K562 (cell line): ENCODE data around the gene NEDD8. TPM values are rescaled to one million over a fixed set of nuclear protein-coding genes. Genes with fewer than 3 reads are reported as not detected.

Experiments
- ATAC-seq: fragments of 200-7000 bp; cut with Tn5 transposase; 3 replicates; pipeline ENCODE4 v1.9.1; 2020; ENCODE audit warnings: moderate library complexity
- BruUV-seq: library from RNA; stranded (reverse); fragments of 400-500 nt; replicated peaks from 2 replicates; lab custom pipeline; 2021; lab: Mats Ljungman, UMichigan
- CTCF ChIA-PET: fragments of 300-600 bp; formaldehyde crosslinking; extraction: SDS; loops from one replicate; lab custom pipeline; 2021; ENCODE audit warnings: low intra/inter-chr PET ratio; lab: Yijun Ruan, JAX
- POLR2A ChIA-PET: fragments of 300-600, 350-650 bp; sonication (Branson Sonifier 250); formaldehyde crosslinking; extraction: SDS; loops from one replicate; lab custom pipeline; 2021; ENCODE audit warnings: antibody characterized with exemption, inconsistent platforms; lab: Yijun Ruan, JAX
- DNase-seq, 4 experiments: peaks; one replicate each; pipeline versions ENCODE4 v3.0.0 to v3.0.0-alpha.2; 2011 to 2018; ENCODE audit warnings: low spot score in 3 of 4, mixed read lengths in 3 of 4; ENCODE audit errors: extremely low read depth in 1 of 4
- FAIRE-seq: peaks from 2 replicates; lab custom pipeline; 2011; peaks lifted over from hg19 to GRCh38; lab: Jason Lieb, UNC
- H2AFZ ChIP-seq: 2 replicates; pipeline ENCODE4 v1.6.0; 2011; ENCODE audit warnings: low read depth, low read length, control low read depth, inconsistent platforms
- H3K27ac ChIP-seq: fragments of 200-600 bp; 3 replicates; pipeline ENCODE4 v1.8.0; 2011; ENCODE audit warnings: low read depth, mild to moderate bottlenecking, control low read depth, inconsistent platforms, low read length, moderate library complexity, mixed read lengths; ENCODE audit errors: extremely low read depth
- H3K27me3 ChIP-seq, 2 experiments: fragments of 300-600 bp in 1 of 2; 2 replicates in 1 of 2; 3 replicates in 1 of 2; pipeline versions ENCODE4 v1.6.0 to v1.8.0; 2011; ENCODE audit warnings: inconsistent platforms in 2 of 2, low read length in 2 of 2, mild to moderate bottlenecking in 1 of 2, mixed read lengths in 1 of 2, moderate library complexity in 1 of 2; ENCODE audit not compliant: control insufficient read depth in 2 of 2, insufficient read depth in 2 of 2
- H3K36me3 ChIP-seq: fragments of 300-600 bp; 3 replicates; pipeline ENCODE4 v1.8.0; 2011; ENCODE audit warnings: mild to moderate bottlenecking, low read length, inconsistent platforms; ENCODE audit not compliant: control insufficient read depth, insufficient read depth
- H3K4me1 ChIP-seq, 2 experiments: fragments of 200-600 bp in 1 of 2; replicated peaks in 1 of 2; 2 replicates in 1 of 2; 3 replicates in 1 of 2; pipeline versions ENCODE4 v1.5.1 to v1.8.0; 2011; ENCODE audit warnings: inconsistent platforms in 2 of 2, low read length in 2 of 2, mild to moderate bottlenecking in 1 of 2, mixed read lengths in 1 of 2, moderate library complexity in 1 of 2; ENCODE audit not compliant: control insufficient read depth in 2 of 2, insufficient read depth in 2 of 2
- H3K4me2 ChIP-seq: 2 replicates; pipeline ENCODE4 v1.6.1; 2011; ENCODE audit warnings: low read length, control low read depth, inconsistent platforms, mixed read lengths; ENCODE audit not compliant: insufficient read depth
- H3K4me3 ChIP-seq: fragments of 200-600 bp; sonication (generic), shearing (Covaris generic); 2 replicates; pipeline ENCODE4 v1.5.1; 2016; ENCODE audit warnings: control low read depth, inconsistent platforms
- H3K79me2 ChIP-seq: fragments of 200-600 bp; 3 replicates; pipeline ENCODE4 v1.8.0; 2011; ENCODE audit warnings: low read length, inconsistent platforms; ENCODE audit not compliant: control insufficient read depth, insufficient read depth
- H3K9ac ChIP-seq, 2 experiments: 2 replicates each; pipeline versions ENCODE4 v1.6.0 to v1.6.1; 2011; ENCODE audit warnings: low read depth in 2 of 2, low read length in 2 of 2, control low read depth in 1 of 2, inconsistent platforms in 1 of 2, mild to moderate bottlenecking in 1 of 2, mixed read lengths in 1 of 2; ENCODE audit not compliant: insufficient read depth in 1 of 2
- H3K9me1 ChIP-seq: one replicate; pipeline ENCODE4 v1.6.0; 2011; ENCODE audit warnings: inconsistent platforms, mild to moderate bottlenecking, low read length, moderate library complexity; ENCODE audit not compliant: control insufficient read depth, insufficient read depth
- H3K9me3 ChIP-seq: replicated peaks from 2 replicates; pipeline ENCODE4 v1.5.1; 2011; ENCODE audit warnings: low read depth, low read length, inconsistent platforms; ENCODE audit not compliant: control insufficient read depth, insufficient read depth
- H4K20me1 ChIP-seq: replicated peaks from 2 replicates; pipeline ENCODE4 v1.6.1; 2011; ENCODE audit warnings: low read length, inconsistent platforms, mixed read lengths; ENCODE audit not compliant: control insufficient read depth, insufficient read depth
- ARID3B ChIP-seq: fragments of 250-450 bp; sonication (Bioruptor Pico); IDR thresholded peaks from 2 replicates; pipeline ENCODE4 v1.4.0; 2020; ENCODE audit warnings: borderline replicate concordance
- FOXP4 ChIP-seq: sonication (generic); formaldehyde crosslinking; IDR thresholded peaks from 2 replicates; pipeline ENCODE4 v1.8.0; 2022; ENCODE audit warnings: mild to moderate bottlenecking, missing genetic modification reagents, borderline replicate concordance
- KAT7 ChIP-seq: sonication (generic); formaldehyde crosslinking; IDR thresholded peaks from 2 replicates; pipeline ENCODE4 v1.8.0; 2022; ENCODE audit warnings: missing genetic modification reagents, mild to moderate bottlenecking, borderline replicate concordance
- KLF10 ChIP-seq: fragments of 250-450 bp; sonication (Bioruptor Pico); IDR thresholded peaks from 2 replicates; pipeline ENCODE4 v1.6.1; 2021; ENCODE audit warnings: matching md5 sums
- POU5F1 ChIP-seq: fragments of 150-350 bp; IDR thresholded peaks from 2 replicates; pipeline ENCODE4 v1.6.1; 2014; ENCODE audit warnings: borderline replicate concordance, low read length, low read depth, mild to moderate bottlenecking; ENCODE audit not compliant: partially characterized antibody
- PREB ChIP-seq: sonication (generic); formaldehyde crosslinking; IDR thresholded peaks from 2 replicates; pipeline ENCODE4 v1.8.1; 2023; ENCODE audit warnings: mild to moderate bottlenecking, missing genetic modification reagents
- SIX5 ChIP-seq, 2 experiments: IDR thresholded peaks; 2 replicates each; pipeline ENCODE4 v1.6.1; 2011; ENCODE audit warnings: low read length in 2 of 2, borderline replicate concordance in 1 of 2, low read depth in 1 of 2, mild to moderate bottlenecking in 1 of 2, moderate library complexity in 1 of 2; ENCODE audit not compliant: insufficient read depth in 1 of 2
- SMARCA4 ChIP-seq: fragments of 450-650 bp; IDR thresholded peaks from 2 replicates; pipeline ENCODE4 v1.6.1; 2016
- SREBF2 ChIP-seq: sonication (generic); formaldehyde crosslinking; IDR thresholded peaks from 2 replicates; pipeline ENCODE4 v1.4.0; 2020; ENCODE audit warnings: mild to moderate bottlenecking, missing genetic modification reagents
- STAT5A ChIP-seq: IDR thresholded peaks from 2 replicates; pipeline ENCODE4 v1.6.1; 2012; ENCODE audit warnings: low read length, inconsistent platforms, borderline replicate concordance
- ZNF282 ChIP-seq: sonication (generic); formaldehyde crosslinking; IDR thresholded peaks from 2 replicates; pipeline ENCODE4 v1.8.1; 2023; ENCODE audit warnings: missing genetic modification reagents
- ZNF639 ChIP-seq, 2 experiments: fragments of 200-800 bp in 1 of 2; sonication (Bioruptor generic) in 1 of 2; sonication (generic) in 1 of 2; formaldehyde crosslinking in 1 of 2; IDR thresholded peaks in 1 of 2; conservative IDR thresholded peaks in 1 of 2; 2 replicates each; pipeline versions ENCODE4 v1.5.0 to v1.6.1; 2016 to 2020; ENCODE audit warnings: missing compliant biosample characterization in 1 of 2, missing genetic modification characterization in 1 of 2, missing genetic modification reagents in 1 of 2
- WGBS: fragments of 100-300 bp; shearing (Covaris generic); methylation state at CpG from one replicate; pipeline ENCODE4 v1.1.6; 2016; ENCODE audit warnings: low coverage, mixed read lengths; ENCODE audit not compliant: insufficient coverage; ENCODE audit errors: missing lambda C conversion rate; 5-methylcytosine and 5-hydroxymethylcytosine counted together
- in situ Hi-C: fragments of 300-500 bp; cut with MboI; formaldehyde crosslinking; loops from 4 replicates; pipeline ENCODE4 v1.15.0; 2018; ENCODE audit warnings: inconsistent platforms, mixed read lengths
- intact Hi-C: fragments of 100-400 bp; cut with micrococcal nuclease; formaldehyde crosslinking; loops from 2 replicates; pipeline ENCODE4 v1.14.2; 2022
- polyA plus RNA-seq, 8 experiments: library from polyadenylated mRNA; depleted of rRNA in 4 of 8; stranded (reverse) in 5 of 8; unstranded in 3 of 8; fragments of >200 nt; fragmentation: Nextera tagmentation in 2 of 8; fragmentation: Illumina TruSeq in 1 of 8; extraction: Ambion mirVana in 2 of 8; extraction: Trizol in 1 of 8; gene quantifications; 2 replicates each; pipeline versions ENCODE4 v1.2.1 to v1.2.3, GENCODE V29; 2011 to 2014; ENCODE audit warnings: inconsistent platforms in 1 of 8, missing spikeins in 1 of 8
- total RNA-seq, 7 experiments: library from RNA; depleted of rRNA in 6 of 7; stranded (reverse); fragments of >200 nt in 6 of 7; fragmentation: Illumina TruSeq in 2 of 7; extraction: Trizol in 2 of 7; gene quantifications; 2 replicates each; pipeline versions ENCODE4 v1.2.1 to v1.2.3, GENCODE V29; 2011 to 2021; ENCODE audit warnings: low replicate concordance in 1 of 7

Gene NEDD8
- total and polyA plus RNA-seq, 9 of the 15 experiments (the other 6 are each of a cell fraction or from before 2014, with no cell fraction given): 142 to 691 (median 260) TPM

GRCh38 chr14:24233538-24233866 is 1.3 kb upstream of the NEDD8 start (continued):
- no peak for TF ChIP-seq ZNF639 (CRISPR knock-in tag; conservative IDR thresholded peaks at IDR 0.05 in 1 of 2, IDR thresholded peaks at IDR 0.05 in 1 of 2)

- FAIRE-seq: peak; percentile 86
- Histone ChIP-seq H3K27ac (peak within 1 kb of the TSS; percentile 89), H3K27me3 (no peaks in the 10 kb centered on the region), H3K9ac (peak within 1 kb of the TSS; percentile 72 to 94), H4K20me1 (no peaks in the 10 kb centered on the region), H3K4me1 (peaks cover 6 to 15% of the 10 kb centered on the region in 2 experiments), H3K79me2 (peaks cover 39% of the 10 kb centered on the region), H2AFZ (peak within 1 kb of the TSS; percentile 99), H3K4me3 (peak within 1 kb of the TSS; percentile 54), H3K36me3 (peaks cover 40% of the 10 kb centered on the region), H3K9me3 (no peaks in the 10 kb centered on the region), H3K9me1 (no peaks in the 10 kb centered on the region), H3K4me2 (peak within 1 kb of the TSS; percentile 98)
- intact Hi-C loops: loop anchor here (2.0 kb wide), 1 partner anchor 16 kb away; the partner anchor contains the start of gene MDP1
- CTCF ChIA-PET: no interaction called here
- in situ Hi-C loops: no loop called here
- peak; percentile 76 for ATAC-seq
- DNase-seq: peak; percentile 41 to 71 (median 54)
- BruUV-seq: TSS peak; percentile 63
- POLR2A ChIA-PET: interaction anchor here (0.7 kb wide), 1 partner anchor 85 kb away, joined by 3 read pairs; no protein-coding TSS in a partner anchor
- 2% methylated on average over 38 of the region's 38 CpGs for WGBS
- no peak for TF ChIP-seq SMARCA4
- TF ChIP-seq ZNF282 (CRISPR knock-in tag): no peak
- no peak for TF ChIP-seq ARID3B (CRISPR knock-in tag)
- TF ChIP-seq KLF10 (CRISPR knock-in tag): no peak
- no peak for TF ChIP-seq POU5F1
- TF ChIP-seq SIX5 (IDR thresholded peaks at IDR 0.05; ENCODE audit: borderline replicate concordance in 1 of 2, insufficient read depth in 1 of 2, low read depth in 1 of 2, low read length in 2 of 2): no peak
- peak; percentile 62; the same call in 1 of the 2 replicates for TF ChIP-seq KAT7 (CRISPR knock-in tag)
- TF ChIP-seq FOXP4 (CRISPR knock-in tag): no peak
- TF ChIP-seq SREBF2 (CRISPR knock-in tag): no peak
- TF ChIP-seq PREB (CRISPR knock-in tag): no peak
- TF ChIP-seq STAT5A: no peak
Measured at GRCh38 chr14:24232645-24233537, 724 bp upstream of the NEDD8 start, which contains the start of gene GMPR2. Gene GMPR2, plus strand, starts transcription at chr14:24232929. Its CDS starts 325 bp downstream, at chr14:24233254.
